Activated CD4-positive, alpha-beta T cell treated with anti-CD3 and anti-CD28 coated beads for 1 hour (primary cell): ENCODE measurements around the gene SLAIN1.

ENCODE experiments used
- DNase-seq: peaks from one replicate; pipeline ENCODE4 v3.0.0-alpha.2; 2020

Gene SLAIN1

GRCh38 chr13:77760893-77761292 lies 63.4 kb downstream of the SLAIN1 start:
- DNase-seq = no peak

DNA sequence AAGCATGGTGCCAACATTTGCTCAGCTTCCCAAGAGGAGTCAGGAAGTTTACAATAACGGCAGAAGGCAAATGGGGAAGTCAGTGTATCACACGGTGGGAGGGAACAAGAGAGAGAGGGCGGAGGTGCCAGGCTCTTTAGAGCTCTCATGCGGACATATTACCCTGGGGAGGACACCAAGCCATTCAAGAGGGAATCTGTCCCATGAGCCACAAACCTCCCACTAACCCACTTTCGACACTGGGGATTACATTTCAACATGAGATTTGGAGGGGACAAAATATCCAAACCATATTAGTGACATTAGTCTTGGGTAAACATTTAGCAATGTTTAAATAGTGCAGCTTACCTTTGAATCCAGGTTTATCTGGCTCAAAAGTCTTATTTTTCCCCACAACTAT lies 69.9 kb downstream of the SLAIN1 start:
- DNase-seq = no peak

- DNase-seq = no peak
Measured at GRCh38 chr13:77774181-77774580, 76.7 kb downstream of the SLAIN1 start.

- no peak for DNase-seq
Measured at GRCh38 chr13:77776704-77777103, 79.2 kb downstream of the SLAIN1 start.

DNA sequence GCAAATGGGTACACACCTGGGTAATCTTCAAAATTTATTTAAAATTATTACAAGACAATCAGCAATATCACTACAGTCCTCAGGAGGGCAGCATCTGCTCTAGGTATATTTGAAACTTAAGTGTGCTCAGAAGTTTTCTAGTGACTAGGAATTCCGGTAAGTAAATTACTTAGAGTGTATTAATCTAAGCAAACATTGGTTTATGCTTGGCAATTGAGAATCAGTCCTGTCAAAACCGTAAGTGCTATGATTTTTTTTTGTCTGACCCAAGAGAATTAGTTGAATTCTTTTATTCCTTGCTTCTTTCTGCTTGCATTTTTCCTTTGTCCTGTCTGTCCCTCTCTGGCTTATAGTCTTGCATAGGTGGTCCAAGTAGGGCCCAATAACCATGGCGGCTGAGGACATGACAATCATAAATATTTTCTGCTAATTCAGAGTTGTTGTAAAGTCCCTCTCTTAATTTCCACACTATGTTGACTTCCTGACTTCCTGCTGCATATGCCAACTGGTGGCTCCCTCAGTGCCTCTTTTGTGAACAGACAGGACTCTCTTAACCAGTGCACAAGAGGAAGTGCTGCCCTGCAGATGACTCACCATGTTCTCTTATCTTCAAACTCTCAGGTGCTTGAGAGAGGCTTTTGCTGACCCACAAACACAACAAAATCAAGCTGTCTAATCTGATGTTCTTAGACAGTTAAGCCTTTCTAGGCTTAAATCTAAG lies 82.2 kb downstream of the SLAIN1 start:
- DNase-seq = no peak

GRCh38 chr13:77781808-77782207 lies 84.3 kb downstream of the SLAIN1 start:
- DNase-seq = no peak

- no peak for DNase-seq
Measured at GRCh38 chr13:77784515-77784914, 87.0 kb downstream of the SLAIN1 start.

- no peak for DNase-seq
Measured at GRCh38 chr13:77786695-77787287, 89.3 kb downstream of the SLAIN1 start.

DNA sequence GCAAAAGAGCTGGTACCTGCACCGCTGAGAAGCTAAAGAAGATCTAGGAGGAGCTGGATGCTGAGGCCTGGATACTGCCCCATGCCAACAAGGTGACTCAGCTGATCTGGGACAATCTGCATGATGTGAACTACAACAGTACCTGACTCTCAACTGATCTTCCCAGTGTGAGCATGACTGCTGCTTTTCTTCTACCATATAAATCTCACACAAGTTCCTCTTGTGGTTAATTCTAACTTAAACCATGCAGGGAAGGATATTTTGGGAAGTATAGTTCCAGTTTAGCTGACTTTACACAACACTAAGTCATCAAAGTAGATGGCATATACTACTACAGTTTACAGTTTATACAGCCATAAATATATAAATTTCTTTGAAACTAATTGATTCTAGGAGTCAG lies 91.9 kb downstream of the SLAIN1 start:
- DNase-seq = no peak

DNA sequence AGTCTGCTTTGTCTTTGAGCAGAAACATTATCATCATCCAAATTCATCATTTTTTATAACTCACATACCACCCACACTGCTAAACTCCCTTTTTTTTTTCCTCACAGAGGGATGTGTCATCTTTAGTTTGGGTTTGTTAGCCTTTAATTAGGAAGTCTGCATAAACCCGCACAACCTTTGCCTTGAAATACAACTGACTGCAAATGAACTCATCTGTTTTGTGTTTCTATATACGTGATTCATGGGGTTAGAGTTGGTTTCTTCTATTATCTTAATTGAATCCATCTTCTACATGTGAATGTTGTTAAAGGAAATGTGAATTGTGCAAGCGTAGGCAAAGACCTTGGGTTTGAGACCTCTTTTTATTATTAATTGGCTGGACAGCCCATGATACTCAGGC lies 102.7 kb downstream of the SLAIN1 start:
- DNase-seq = no peak

- DNase-seq = no peak
Measured at GRCh38 chr13:77806518-77806917, 109.0 kb downstream of the SLAIN1 start.

DNA sequence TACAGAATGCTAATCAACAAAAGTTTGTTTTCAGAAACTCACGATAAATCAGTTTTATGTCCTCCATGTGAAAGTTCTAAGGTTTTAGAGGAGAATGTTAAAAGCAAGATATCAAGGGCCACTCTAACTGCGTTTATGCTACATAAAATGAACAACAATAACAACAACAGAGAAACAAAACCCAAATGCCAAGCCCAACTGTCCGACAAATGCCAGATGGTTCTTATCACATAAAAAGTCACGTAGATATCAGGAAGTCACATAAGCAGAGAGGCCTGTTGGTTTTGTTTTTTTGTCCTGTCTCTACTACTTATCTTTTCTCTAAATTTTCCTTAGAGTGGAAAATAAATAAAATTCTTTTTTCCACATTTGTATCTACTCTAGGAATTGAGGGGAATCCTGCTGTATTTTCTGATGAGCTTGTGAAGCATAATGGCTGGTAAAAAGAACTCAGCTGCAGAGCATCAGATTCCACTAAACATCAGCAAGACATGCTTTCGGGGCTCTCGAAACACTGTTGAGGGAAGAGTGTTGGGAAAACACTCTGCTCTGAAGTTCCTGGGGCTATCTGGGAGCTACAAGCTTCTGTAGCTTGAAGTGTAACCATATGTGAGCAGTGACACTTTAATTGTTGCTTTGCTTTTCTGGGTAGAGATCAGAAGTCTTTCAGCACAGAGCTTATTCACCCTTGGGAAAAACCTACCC lies 110.1 kb downstream of the SLAIN1 start:
- no peak for DNase-seq

GRCh38 chr13:77810430-77810829 lies 112.9 kb downstream of the SLAIN1 start:
- no peak for DNase-seq

- no peak for DNase-seq
Measured at GRCh38 chr13:77810878-77811277, 113.4 kb downstream of the SLAIN1 start.

GRCh38 chr13:77811381-77811780 lies 113.9 kb downstream of the SLAIN1 start:
- no peak for DNase-seq

DNA sequence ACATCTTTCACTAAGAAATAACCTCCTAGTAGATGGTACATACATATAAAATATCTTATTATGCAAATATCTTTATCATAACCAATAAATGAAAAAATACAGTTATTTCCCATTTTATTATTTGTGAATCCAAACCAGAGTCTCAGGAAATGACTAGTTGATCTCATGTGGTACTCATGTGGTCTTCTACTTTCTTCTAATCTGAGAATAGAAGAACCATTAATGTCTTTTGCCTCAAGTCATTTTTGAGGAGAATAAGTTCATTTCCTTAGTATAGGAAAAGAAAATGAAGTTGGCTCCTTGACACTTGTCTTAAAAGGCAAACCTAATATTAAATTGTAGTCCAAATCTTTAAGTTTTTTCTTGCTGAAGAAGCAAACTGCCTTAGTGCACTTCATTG lies 114.5 kb downstream of the SLAIN1 start:
- DNase-seq = no peak
